Activated naive CD4-positive, alpha-beta T cell treated with anti-CD3 and anti-CD28 coated beads for 36 hours (primary cell): Measurements from ENCODE around the gene PSIP1. TPM values are rescaled to one million over a fixed set of nuclear protein-coding genes. Genes with fewer than 3 reads are reported as not detected.
A peak's percentile ranks its signal among the peaks of the same experiment; 100 is the strongest.
"Not testable (repeated sequence)": the region's sequence is repeated elsewhere in the genome, so short reads cannot be mapped to it uniquely, and the experiment has no call there.

Source experiments
- CTCF ChIA-PET: fragments of 350-600 bp; sonication (Branson Sonifier 250); formaldehyde crosslinking; loops from one replicate; lab custom pipeline; 2021; ENCODE audit warnings: antibody characterized with exemption; lab: Charles Lee
- DNase-seq: peaks from one replicate; pipeline ENCODE4 v3.0.0-alpha.2; 2020
- H3K27ac Mint-ChIP-seq: one replicate; pipeline ENCODE4 v1.8.0; 2021; ENCODE audit warnings: mild to moderate bottlenecking, mixed read lengths
- H3K27me3 Mint-ChIP-seq: one replicate; pipeline ENCODE4 v1.8.0; 2021; ENCODE audit warnings: low read depth, mixed read lengths
- H3K36me3 Mint-ChIP-seq: one replicate; pipeline ENCODE4 v1.8.0; 2021; ENCODE audit warnings: low read depth, mixed read lengths
- H3K4me1 Mint-ChIP-seq: one replicate; pipeline ENCODE4 v1.8.0; 2021; ENCODE audit warnings: low read depth, mixed read lengths
- H3K4me3 Mint-ChIP-seq: one replicate; pipeline ENCODE4 v1.8.0; 2021; ENCODE audit warnings: mild to moderate bottlenecking, moderate library complexity, mixed read lengths
- H3K9me3 Mint-ChIP-seq: one replicate; pipeline ENCODE4 v1.8.0; 2021; ENCODE audit warnings: mixed read lengths
- intact Hi-C: fragments of 100-400 bp; cut with micrococcal nuclease; formaldehyde crosslinking; loops from one replicate; pipeline ENCODE4 v1.15.1; 2023
- total RNA-seq, 2 experiments: library from RNA; stranded (reverse); gene quantifications; one replicate each; pipeline ENCODE4 v1.2.3, GENCODE V29; 2021

Gene PSIP1
- total RNA-seq, 2 experiments from 2014 or later, result 161 to 164 TPM

DNA sequence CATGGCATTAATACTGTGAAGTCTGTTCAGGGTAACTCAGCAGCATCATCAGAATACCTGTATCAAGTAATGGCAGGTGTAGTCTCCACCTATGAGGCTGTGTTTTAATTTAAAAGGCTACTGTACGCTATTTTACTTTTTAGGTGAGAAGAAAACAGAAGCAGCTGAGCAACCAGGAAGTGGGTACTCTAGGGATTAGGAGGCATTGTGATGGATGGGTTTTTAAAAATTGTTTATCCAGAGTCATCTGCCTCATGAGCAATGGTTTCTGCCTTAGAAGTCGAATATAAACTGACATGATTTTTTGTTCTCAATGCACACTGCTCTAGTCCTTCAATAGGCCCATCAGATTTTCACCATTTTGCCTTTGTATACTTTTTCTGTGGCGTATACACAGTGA, 42.6 kb downstream of the PSIP1 start:
- DNase-seq, result no peak
- H3K9me3 Mint-ChIP-seq, result no peaks in the 10 kb centered on the region
- peaks cover 9% of the 10 kb centered on the region for H3K4me1 Mint-ChIP-seq
- no peaks in the 10 kb centered on the region for H3K27me3 Mint-ChIP-seq
- no peak overlapping the region for H3K4me3 Mint-ChIP-seq
- CTCF ChIA-PET, result interaction anchor here (0.6 to 1.5 kb wide), 4 partner anchors 43 to 95 kb away, joined by 3 to 7 read pairs (median 4); partner anchors contain the start of gene CCDC171
- peaks cover 35% of the 10 kb centered on the region for H3K36me3 Mint-ChIP-seq
- intact Hi-C loops, result loop anchor here (5.0 kb wide), 1 partner anchor 46 kb away; the partner anchor contains the start of gene SNAPC3
- no peak overlapping the region for H3K27ac Mint-ChIP-seq

DNA sequence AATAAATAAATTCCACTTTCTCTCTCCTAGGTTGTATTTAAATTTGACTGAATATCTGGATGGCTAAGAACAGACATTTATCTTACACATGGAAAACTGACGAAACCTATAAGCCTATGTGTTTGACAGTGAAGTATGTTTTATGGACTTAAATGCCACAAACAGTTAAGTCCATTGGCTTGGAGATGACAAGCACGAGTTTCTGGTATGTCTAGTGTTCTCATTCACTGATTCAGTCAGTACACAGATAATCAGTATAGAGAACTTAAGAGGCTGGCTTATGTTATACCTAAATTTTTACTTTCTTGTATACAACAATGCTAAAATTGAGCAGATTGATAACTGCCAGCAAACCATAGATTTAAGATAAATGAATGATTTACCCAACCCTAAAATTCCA, 49.2 kb downstream of the PSIP1 start:
- Mint-ChIP-seq H3K9me3 (no peaks in the 10 kb centered on the region), H3K27ac (no peak overlapping the region), H3K4me3 (no peak overlapping the region), H3K4me1 (no peaks in the 10 kb centered on the region), H3K36me3 (peaks cover 12% of the 10 kb centered on the region), H3K27me3 (no peaks in the 10 kb centered on the region)
- CTCF ChIA-PET, result no interaction called here
- intact Hi-C loops, result no loop called here
- DNase-seq, result no peak

DNA sequence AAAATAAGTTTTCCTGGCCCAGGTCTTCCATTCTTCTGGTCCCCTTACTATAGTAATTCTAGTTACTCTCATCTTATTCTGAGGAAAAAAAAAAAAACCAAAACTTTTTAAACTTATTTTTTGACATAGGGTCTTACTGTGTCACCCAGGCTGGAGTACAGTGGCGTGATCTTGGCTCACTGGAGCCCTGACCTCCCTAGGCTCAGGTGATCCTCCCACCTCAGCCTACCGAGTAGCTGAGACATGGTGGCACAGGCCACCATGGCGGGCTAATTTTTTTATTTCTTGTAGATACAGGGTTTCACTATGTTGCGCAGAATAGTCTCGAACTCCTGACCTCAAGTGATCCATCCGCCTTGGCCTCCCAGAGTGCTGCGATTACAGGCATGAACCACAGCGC, 49.7 kb downstream of the PSIP1 start:
- intact Hi-C loops, result no loop called here
- H3K9me3 Mint-ChIP-seq, result no peaks in the 10 kb centered on the region
- no peak overlapping the region for H3K4me3 Mint-ChIP-seq
- no peaks in the 10 kb centered on the region for H3K4me1 Mint-ChIP-seq
- peaks cover 8% of the 10 kb centered on the region for H3K36me3 Mint-ChIP-seq
- no peak for DNase-seq
- CTCF ChIA-PET, result no interaction called here
- no peaks in the 10 kb centered on the region for H3K27me3 Mint-ChIP-seq
- no peak overlapping the region for H3K27ac Mint-ChIP-seq

DNA sequence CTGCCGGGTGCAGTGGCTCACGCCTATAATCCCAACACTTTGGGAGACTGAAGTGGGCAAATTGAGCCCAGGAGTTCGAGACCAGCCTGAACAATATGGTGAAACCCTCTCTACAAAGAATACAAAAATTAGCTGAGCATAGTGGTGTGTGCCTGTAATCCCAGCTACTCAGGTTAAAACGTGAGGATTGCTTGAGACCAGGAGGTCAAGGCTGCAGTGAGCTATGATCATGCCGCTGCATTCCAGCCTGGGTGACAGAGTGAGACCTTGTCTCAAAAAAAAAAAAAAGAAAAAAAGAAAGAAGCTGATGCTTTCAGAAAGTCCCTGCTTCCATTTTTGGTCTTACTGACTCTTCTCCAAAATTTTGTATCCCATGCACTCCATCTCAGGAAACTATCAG, 56.8 kb downstream of the PSIP1 start:
- intact Hi-C loops, result loop anchor here (10.0 kb wide), 1 partner anchor 59 kb away; no protein-coding TSS in a partner anchor
- CTCF ChIA-PET, result interaction anchor here (0.6 to 1.5 kb wide), 3 partner anchors 10 to 332 kb away, joined by 3 to 5 read pairs (median 3); no protein-coding TSS in a partner anchor
- Mint-ChIP-seq H3K36me3 (peaks cover 18% of the 10 kb centered on the region), H3K27me3 (no peaks in the 10 kb centered on the region), H3K27ac (peak overlapping the region; percentile 30), H3K9me3 (no peaks in the 10 kb centered on the region), H3K4me1 (no peaks in the 10 kb centered on the region), H3K4me3 (no peak overlapping the region)
- DNase-seq, result no peak

- CTCF ChIA-PET, result interaction anchor here (1.0 to 1.1 kb wide), 2 partner anchors 10 to 11 kb away, joined by 3 to 6 read pairs; no protein-coding TSS in a partner anchor
These were observed 66.6 kb downstream of the PSIP1 start for GRCh38 chr9:15444141-15444540.

GRCh38 chr9:15442264-15442663, 68.5 kb downstream of the PSIP1 start:
- DNase-seq, H3K27ac Mint-ChIP-seq, H3K27me3 Mint-ChIP-seq, CTCF ChIA-PET, H3K4me3 Mint-ChIP-seq, H3K9me3 Mint-ChIP-seq, intact Hi-C loops: not testable (repeated sequence)
- H3K36me3 Mint-ChIP-seq, result peaks cover 61% of the 10 kb centered on the region
- H3K4me1 Mint-ChIP-seq, result peaks cover 18% of the 10 kb centered on the region

More at GRCh38 chr9:15444141-15444540, 66.6 kb downstream of the PSIP1 start:
- Mint-ChIP-seq H3K4me3 (no peak overlapping the region), H3K27ac (no peak overlapping the region), H3K4me1 (peaks cover 2% of the 10 kb centered on the region), H3K9me3 (no peaks in the 10 kb centered on the region), H3K36me3 (peaks cover 62% of the 10 kb centered on the region), H3K27me3 (no peaks in the 10 kb centered on the region)
- intact Hi-C loops, result no loop called here
- DNase-seq, result no peak

GRCh38 chr9:15441841-15442240, 68.9 kb downstream of the PSIP1 start:
- DNase-seq, H3K9me3 Mint-ChIP-seq, H3K27me3 Mint-ChIP-seq, CTCF ChIA-PET, H3K27ac Mint-ChIP-seq, H3K4me3 Mint-ChIP-seq, intact Hi-C loops: not testable (repeated sequence)
- peaks cover 21% of the 10 kb centered on the region for H3K4me1 Mint-ChIP-seq
- peaks cover 59% of the 10 kb centered on the region for H3K36me3 Mint-ChIP-seq

GRCh38 chr9:15438891-15439290, 71.9 kb downstream of the PSIP1 start:
- CTCF ChIA-PET, result no interaction called here
- Mint-ChIP-seq H3K9me3 (no peaks in the 10 kb centered on the region), H3K36me3 (peaks cover 58% of the 10 kb centered on the region), H3K27me3 (no peaks in the 10 kb centered on the region), H3K27ac (no peak overlapping the region), H3K4me3 (no peak overlapping the region), H3K4me1 (peaks cover 23% of the 10 kb centered on the region)
- intact Hi-C loops, result no loop called here
- no peak for DNase-seq

- H3K9me3 Mint-ChIP-seq, result no peaks in the 10 kb centered on the region
- no peak for DNase-seq
- H3K4me1 Mint-ChIP-seq, result peaks cover 37% of the 10 kb centered on the region
- H3K27ac Mint-ChIP-seq, result no peak overlapping the region
- intact Hi-C loops, result no loop called here
- no peaks in the 10 kb centered on the region for H3K27me3 Mint-ChIP-seq
- CTCF ChIA-PET, result interaction anchor here (1.2 kb wide), 1 partner anchor 11 kb away, joined by 6 read pairs; no protein-coding TSS in a partner anchor
- H3K36me3 Mint-ChIP-seq, result peaks cover 36% of the 10 kb centered on the region
- no peak overlapping the region for H3K4me3 Mint-ChIP-seq
These were observed 77.1 kb downstream of the PSIP1 start for GRCh38 chr9:15433661-15434060.

DNA sequence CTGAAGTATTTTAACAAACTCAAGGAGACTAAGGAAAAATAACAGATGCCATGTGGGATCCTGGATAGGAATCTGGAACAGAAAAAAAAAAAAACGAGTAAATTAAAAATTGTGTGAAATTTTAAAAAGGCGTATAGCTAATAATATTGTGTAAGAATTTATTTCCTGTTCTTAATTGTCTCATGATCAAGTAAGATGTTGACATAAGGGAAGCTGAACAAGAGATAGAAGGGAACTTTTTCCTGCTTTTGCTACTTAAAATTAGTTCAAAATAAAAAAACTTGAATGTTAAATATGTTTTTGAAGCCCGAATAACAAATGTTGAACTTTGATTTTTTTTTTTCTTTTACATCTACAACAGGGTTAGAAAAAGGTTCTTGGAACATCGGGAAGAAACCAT, 77.6 kb downstream of the PSIP1 start:
- Mint-ChIP-seq H3K36me3 (peaks cover 36% of the 10 kb centered on the region), H3K4me1 (peaks cover 36% of the 10 kb centered on the region), H3K4me3 (no peak overlapping the region), H3K27ac (no peak overlapping the region), H3K27me3 (no peaks in the 10 kb centered on the region), H3K9me3 (no peaks in the 10 kb centered on the region)
- intact Hi-C loops, result no loop called here
- CTCF ChIA-PET, result interaction anchor here (0.7 to 1.2 kb wide), 4 partner anchors 12 to 232 kb away, joined by 3 to 6 read pairs (median 4); no protein-coding TSS in a partner anchor
- DNase-seq, result no peak

GRCh38 chr9:15430920-15431844, 79.6 kb downstream of the PSIP1 start:
- Mint-ChIP-seq H3K36me3 (peaks cover 34% of the 10 kb centered on the region), H3K9me3 (no peaks in the 10 kb centered on the region), H3K4me1 (peaks cover 25% of the 10 kb centered on the region), H3K27ac (no peak overlapping the region), H3K27me3 (no peaks in the 10 kb centered on the region), H3K4me3 (no peak overlapping the region)
- CTCF ChIA-PET, result interaction anchor here (0.7 to 1.0 kb wide), 3 partner anchors 176 to 329 kb away, joined by 3 read pairs; no protein-coding TSS in a partner anchor
- intact Hi-C loops, result no loop called here
- DNase-seq, result no peak

- intact Hi-C loops, result not testable (repeated sequence)
- peaks cover 27% of the 10 kb centered on the region for H3K36me3 Mint-ChIP-seq
These were observed 83.1 kb downstream of the PSIP1 start for GRCh38 chr9:15427702-15428101.

More at GRCh38 chr9:15427702-15428101, 83.1 kb downstream of the PSIP1 start:
- not testable (repeated sequence) for H3K27ac Mint-ChIP-seq, DNase-seq, H3K9me3 Mint-ChIP-seq, H3K27me3 Mint-ChIP-seq, H3K4me3 Mint-ChIP-seq
- H3K4me1 Mint-ChIP-seq, result peaks cover 40% of the 10 kb centered on the region
- CTCF ChIA-PET, result interaction anchor here (0.5 kb wide), 1 partner anchor 117 kb away, joined by 3 read pairs; no protein-coding TSS in a partner anchor
